ENCODE results near the gene TNFSF10. TPM values are rescaled to one million over a fixed set of nuclear protein-coding genes. Genes with fewer than 3 reads are reported as not detected.
A peak's percentile ranks its signal among the peaks of the same experiment; 100 is the strongest.

The TNFSF10 gene
- total RNA-seq, 6 experiments from 2014 or later, result 12.9 to 57.6 (median 40.0) TPM

DNA sequence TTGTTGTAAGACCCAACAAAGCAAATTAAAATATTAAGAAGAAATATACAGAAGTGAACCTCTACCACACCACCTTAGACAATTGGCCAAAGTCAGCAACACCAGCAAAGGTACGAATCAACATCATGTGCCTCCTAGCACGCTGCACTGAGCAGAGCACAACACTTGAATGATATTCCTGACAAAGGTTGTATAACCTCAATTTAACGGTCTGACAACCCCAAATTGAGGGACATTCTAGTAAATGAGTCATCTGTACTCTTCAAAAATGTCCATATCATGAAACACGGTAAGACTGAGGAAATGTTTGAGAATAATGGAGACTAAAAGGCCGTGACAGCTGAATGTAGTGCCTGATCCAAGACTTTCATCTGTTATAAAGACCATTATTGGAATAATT lies 41.3 kb upstream of the TNFSF10 start:
- no peaks in the 10 kb centered on the region for H3K9me3 ChIP-seq
- H3K36me3 ChIP-seq, result no peaks in the 10 kb centered on the region
- 76% methylated on average over 5 of the region's 5 CpGs for WGBS (ENCODE audit: insufficient coverage, low coverage, low lambda C conversion rate, missing lambda C conversion rate)
- no peaks in the 10 kb centered on the region for H3K27me3 ChIP-seq
- TF ChIP-seq POLR2A (IDR thresholded peaks at IDR 0.05), result no peak
- TF ChIP-seq, protein P1, sequence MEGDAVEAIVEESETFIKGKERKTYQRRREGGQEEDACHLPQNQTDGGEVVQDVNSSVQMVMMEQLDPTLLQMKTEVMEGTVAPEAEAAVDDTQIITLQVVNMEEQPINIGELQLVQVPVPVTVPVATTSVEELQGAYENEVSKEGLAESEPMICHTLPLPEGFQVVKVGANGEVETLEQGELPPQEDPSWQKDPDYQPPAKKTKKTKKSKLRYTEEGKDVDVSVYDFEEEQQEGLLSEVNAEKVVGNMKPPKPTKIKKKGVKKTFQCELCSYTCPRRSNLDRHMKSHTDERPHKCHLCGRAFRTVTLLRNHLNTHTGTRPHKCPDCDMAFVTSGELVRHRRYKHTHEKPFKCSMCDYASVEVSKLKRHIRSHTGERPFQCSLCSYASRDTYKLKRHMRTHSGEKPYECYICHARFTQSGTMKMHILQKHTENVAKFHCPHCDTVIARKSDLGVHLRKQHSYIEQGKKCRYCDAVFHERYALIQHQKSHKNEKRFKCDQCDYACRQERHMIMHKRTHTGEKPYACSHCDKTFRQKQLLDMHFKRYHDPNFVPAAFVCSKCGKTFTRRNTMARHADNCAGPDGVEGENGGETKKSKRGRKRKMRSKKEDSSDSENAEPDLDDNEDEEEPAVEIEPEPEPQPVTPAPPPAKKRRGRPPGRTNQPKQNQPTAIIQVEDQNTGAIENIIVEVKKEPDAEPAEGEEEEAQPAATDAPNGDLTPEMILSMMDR (IDR thresholded peaks at IDR 0.05), result no peak
- H3K4me3 ChIP-seq, result no peak overlapping the region
- peak overlapping the region in 2 of 3 donors; percentile 81 to 83 for H3K27ac ChIP-seq
- peaks cover 0 to 50% (median 27%) of the 10 kb centered on the region in 4 donors for H3K4me1 ChIP-seq
- no peak for ATAC-seq
- no peak for DNase-seq
- intact Hi-C loops (cut with DNase I), result no loop called here

DNA sequence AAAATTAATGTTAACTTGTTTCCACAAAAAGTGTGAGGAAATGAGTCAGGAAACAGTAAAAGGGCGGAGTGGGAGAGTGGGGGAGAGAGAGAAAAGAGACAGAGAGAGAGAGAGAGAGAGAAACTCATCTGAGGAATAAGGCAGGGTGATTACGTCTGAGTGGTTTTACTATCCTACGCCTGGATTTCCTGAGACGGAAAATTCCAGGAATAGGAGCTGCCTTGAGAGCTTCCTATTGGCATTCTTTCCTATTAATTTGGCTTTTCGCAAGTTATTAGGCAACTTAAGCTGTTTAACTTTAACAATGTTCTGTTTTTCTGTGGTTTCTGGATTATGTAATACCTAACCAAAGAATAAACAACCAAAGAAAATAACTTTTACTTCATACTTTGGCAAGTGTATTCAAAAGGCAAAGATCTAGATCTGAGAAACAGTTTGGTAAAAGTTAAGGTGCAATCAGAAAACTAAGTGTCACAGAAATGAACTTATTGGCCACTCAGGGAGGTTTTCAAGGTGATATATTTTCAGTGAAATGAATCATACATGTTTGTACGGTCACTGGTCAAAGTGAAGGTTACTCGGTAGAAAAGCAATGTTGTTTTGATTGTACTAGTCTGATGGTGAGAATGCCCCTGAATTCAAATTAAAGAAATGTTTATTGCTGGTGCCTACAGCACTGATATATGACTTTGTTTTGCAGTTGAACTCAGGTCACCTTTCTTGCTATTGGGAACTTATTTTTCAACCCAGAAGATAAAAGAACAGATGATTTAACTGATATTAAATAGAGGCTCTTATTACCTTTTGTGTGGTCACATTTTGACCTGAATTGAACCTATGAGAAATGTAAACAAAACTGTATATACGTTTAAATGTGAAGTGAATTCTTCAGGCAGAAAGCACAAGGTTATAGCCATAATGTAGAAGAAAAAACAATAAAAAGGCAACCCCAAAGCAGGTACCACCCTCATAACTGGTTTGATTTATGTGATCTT lies 39.9 kb upstream of the TNFSF10 start:
- DNase-seq, result no peak
- WGBS (ENCODE audit: insufficient coverage, low coverage, low lambda C conversion rate, missing lambda C conversion rate), result 1% methylated on average over 8 of the region's 8 CpGs

DNA sequence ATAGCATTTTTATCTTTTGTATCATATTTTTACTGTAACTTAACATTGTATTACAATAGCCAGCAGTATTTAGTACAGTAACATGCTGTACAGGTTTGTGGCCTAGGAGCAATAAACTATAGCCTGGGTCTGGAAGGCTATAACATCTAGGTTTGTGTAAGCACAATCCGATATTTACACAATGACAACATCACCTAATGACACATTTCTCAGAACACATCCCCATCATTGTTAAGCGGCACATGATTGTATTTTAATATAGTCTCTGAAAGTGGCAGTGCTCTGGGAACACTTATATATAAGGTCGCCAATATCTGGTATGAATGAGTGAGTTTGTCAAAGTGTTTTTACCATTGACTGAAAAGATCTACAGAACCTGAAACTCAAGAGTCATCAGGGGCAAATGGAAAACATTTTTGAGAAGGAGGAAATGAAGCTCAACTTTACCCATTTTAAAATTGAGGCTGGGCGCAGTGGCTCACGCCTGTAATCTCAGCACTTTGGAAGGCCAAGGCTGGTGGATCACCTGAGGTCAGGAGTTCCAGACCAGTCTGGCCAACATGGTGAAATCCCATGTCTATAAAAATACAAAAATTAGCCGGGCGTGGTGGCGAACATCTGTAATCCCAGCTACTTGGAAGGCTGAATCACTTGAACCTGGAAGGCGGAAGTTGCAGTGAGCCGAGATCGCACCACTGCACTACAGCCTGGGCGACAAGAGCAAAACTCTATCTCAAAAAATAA lies 38.8 kb upstream of the TNFSF10 start:
- Histone ChIP-seq H3K27ac (peak overlapping the region; percentile 81 to 87 (median 83)), H3K9me3 (no peaks in the 10 kb centered on the region), H3K4me1 (peaks cover 3 to 60% (median 26%) of the 10 kb centered on the region in 4 donors), H3K36me3 (no peaks in the 10 kb centered on the region), H3K4me3 (no peak overlapping the region), H3K27me3 (no peaks in the 10 kb centered on the region)
- no peak for TF ChIP-seq POLR2A (IDR thresholded peaks at IDR 0.05)
- TF ChIP-seq, protein P1 (IDR thresholded peaks at IDR 0.05), result no peak
- DNase-seq, result no peak
- intact Hi-C loops (cut with DNase I), result no loop called here
- peak; percentile 22 to 67 (median 34) for ATAC-seq
- WGBS (ENCODE audit: insufficient coverage, low coverage, low lambda C conversion rate, missing lambda C conversion rate), result 51% methylated on average over 12 of the region's 12 CpGs

More for the DNA sequence above, 39.9 kb upstream of the TNFSF10 start:
- no peak for TF ChIP-seq POLR2A (IDR thresholded peaks at IDR 0.05)
- TF ChIP-seq, protein P1 (IDR thresholded peaks at IDR 0.05), result no peak
- Histone ChIP-seq H3K27me3 (no peaks in the 10 kb centered on the region), H3K4me3 (peak overlapping the region in 2 of 3 donors; percentile 2 to 5), H3K27ac (peak overlapping the region; percentile 81 to 87 (median 83)), H3K9me3 (no peaks in the 10 kb centered on the region), H3K36me3 (no peaks in the 10 kb centered on the region), H3K4me1 (peaks cover 3 to 51% (median 25%) of the 10 kb centered on the region in 4 donors)
- peak; percentile 66 to 78 (median 72) for ATAC-seq
- intact Hi-C loops (cut with DNase I), result no loop called here

DNA sequence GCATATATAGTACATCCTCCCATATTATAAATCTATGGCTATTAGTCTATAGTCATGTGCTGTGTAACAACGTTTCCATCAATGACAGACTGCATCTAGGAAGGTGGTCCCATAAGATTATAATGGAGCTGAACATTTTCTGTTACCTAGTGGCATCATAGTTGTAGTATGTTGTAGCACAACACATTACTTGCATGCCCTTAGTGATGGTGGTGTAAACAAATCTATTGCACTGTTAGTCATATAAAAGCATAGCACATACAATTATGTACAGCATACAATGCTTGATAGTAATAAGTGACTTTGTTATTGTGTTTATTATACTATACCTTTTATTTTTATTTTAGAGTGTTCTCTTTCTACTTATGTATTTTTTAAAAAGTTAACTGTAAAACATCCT lies 37.4 kb upstream of the TNFSF10 start:
- TF ChIP-seq POLR2A (IDR thresholded peaks at IDR 0.05), result no peak
- TF ChIP-seq, protein P1 (IDR thresholded peaks at IDR 0.05), result no peak
- H3K27ac ChIP-seq, result peak overlapping the region in 2 of 3 donors; percentile 83 to 87

More for the DNA sequence above, 37.4 kb upstream of the TNFSF10 start:
- Histone ChIP-seq H3K27me3 (no peaks in the 10 kb centered on the region), H3K9me3 (no peaks in the 10 kb centered on the region), H3K36me3 (no peaks in the 10 kb centered on the region), H3K4me3 (no peak overlapping the region), H3K4me1 (peaks cover 3 to 68% (median 28%) of the 10 kb centered on the region in 4 donors)
- no peak for ATAC-seq
- 89% methylated on average over 1 of the region's 1 CpG for WGBS (ENCODE audit: insufficient coverage, low coverage, low lambda C conversion rate, missing lambda C conversion rate)
- intact Hi-C loops (cut with DNase I), result no loop called here
- DNase-seq, result no peak
